ENCODE measurements around the gene ATXN7L1. TPM values are rescaled to one million over a fixed set of nuclear protein-coding genes. Genes with fewer than 3 reads are reported as not detected.

Gene ATXN7L1
- total and polyA plus RNA-seq, 2 of the 13 experiments (the other 11 are each of a cell fraction or from before 2014, with no cell fraction given) = 4.1 to 7.8 TPM

GRCh38 chr7:105649727-105650381 lies 226.5 kb downstream of the ATXN7L1 start:
- in situ Hi-C loops (cut with HindIII; ENCODE audit: extremely low pct_ligation_motif_present, low pct_unique_long_range_greater_than_20kb) = loop anchor here (5.0 kb wide), 1 partner anchor 392 kb away; no protein-coding TSS in a partner anchor
- CTCF ChIA-PET (ENCODE audit: low intra/inter-chr PET ratio, low total read pairs) = no interaction called here
- TF ChIP-seq CBX5 (CRISPR knock-in tag; IDR thresholded peaks at IDR 0.05; ENCODE audit: borderline replicate concordance) (no peak), PCBP2 (optimal IDR thresholded peaks at IDR 0.05; ENCODE audit: low read depth, low read length, poor library complexity, severe bottlenecking) (no peak), JDP2 (CRISPR knock-in tag; IDR thresholded peaks at IDR 0.05; ENCODE audit: borderline replicate concordance) (no peak), ZBTB7B (CRISPR knock-in tag; IDR thresholded peaks at IDR 0.05) (no peak), ZNF512B (CRISPR knock-in tag; IDR thresholded peaks at IDR 0.05; ENCODE audit: borderline replicate concordance) (no peak)
- TF ChIP-seq, protein P1, sequence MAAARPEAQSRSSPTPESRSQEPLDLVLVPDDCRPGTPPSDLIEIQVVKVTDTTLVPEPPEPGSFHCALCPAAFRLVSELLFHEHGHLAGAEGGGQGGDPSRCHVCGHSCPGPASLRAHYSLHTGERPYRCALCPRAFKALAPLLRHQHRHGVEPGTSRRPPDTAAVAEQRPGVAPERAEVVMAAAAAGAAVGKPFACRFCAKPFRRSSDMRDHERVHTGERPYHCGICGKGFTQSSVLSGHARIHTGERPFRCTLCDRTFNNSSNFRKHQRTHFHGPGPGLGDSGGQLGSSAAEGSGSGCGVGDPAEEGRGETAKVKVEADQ (CRISPR knock-in tag; IDR thresholded peaks at IDR 0.05; ENCODE audit: borderline replicate concordance) = no peak
- TF ChIP-seq, protein P2, sequence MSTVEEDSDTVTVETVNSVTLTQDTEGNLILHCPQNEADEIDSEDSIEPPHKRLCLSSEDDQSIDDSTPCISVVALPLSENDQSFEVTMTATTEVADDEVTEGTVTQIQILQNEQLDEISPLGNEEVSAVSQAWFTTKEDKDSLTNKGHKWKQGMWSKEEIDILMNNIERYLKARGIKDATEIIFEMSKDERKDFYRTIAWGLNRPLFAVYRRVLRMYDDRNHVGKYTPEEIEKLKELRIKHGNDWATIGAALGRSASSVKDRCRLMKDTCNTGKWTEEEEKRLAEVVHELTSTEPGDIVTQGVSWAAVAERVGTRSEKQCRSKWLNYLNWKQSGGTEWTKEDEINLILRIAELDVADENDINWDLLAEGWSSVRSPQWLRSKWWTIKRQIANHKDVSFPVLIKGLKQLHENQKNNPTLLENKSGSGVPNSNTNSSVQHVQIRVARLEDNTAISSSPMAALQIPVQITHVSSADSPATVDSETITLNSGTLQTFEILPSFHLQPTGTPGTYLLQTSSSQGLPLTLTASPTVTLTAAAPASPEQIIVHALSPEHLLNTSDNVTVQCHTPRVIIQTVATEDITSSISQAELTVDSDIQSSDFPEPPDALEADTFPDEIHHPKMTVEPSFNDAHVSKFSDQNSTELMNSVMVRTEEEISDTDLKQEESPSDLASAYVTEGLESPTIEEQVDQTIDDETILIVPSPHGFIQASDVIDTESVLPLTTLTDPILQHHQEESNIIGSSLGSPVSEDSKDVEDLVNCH (CRISPR knock-in tag; IDR thresholded peaks at IDR 0.05) = no peak
- TF ChIP-seq, protein P3, sequence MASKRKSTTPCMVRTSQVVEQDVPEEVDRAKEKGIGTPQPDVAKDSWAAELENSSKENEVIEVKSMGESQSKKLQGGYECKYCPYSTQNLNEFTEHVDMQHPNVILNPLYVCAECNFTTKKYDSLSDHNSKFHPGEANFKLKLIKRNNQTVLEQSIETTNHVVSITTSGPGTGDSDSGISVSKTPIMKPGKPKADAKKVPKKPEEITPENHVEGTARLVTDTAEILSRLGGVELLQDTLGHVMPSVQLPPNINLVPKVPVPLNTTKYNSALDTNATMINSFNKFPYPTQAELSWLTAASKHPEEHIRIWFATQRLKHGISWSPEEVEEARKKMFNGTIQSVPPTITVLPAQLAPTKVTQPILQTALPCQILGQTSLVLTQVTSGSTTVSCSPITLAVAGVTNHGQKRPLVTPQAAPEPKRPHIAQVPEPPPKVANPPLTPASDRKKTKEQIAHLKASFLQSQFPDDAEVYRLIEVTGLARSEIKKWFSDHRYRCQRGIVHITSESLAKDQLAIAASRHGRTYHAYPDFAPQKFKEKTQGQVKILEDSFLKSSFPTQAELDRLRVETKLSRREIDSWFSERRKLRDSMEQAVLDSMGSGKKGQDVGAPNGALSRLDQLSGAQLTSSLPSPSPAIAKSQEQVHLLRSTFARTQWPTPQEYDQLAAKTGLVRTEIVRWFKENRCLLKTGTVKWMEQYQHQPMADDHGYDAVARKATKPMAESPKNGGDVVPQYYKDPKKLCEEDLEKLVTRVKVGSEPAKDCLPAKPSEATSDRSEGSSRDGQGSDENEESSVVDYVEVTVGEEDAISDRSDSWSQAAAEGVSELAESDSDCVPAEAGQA (IDR thresholded peaks at IDR 0.05; ENCODE audit: low read depth) = no peak
- TF ChIP-seq, protein P3 (CRISPR knock-in tag; IDR thresholded peaks at IDR 0.05; ENCODE audit: borderline replicate concordance) = no peak

More at GRCh38 chr7:105649727-105650381, 226.5 kb downstream of the ATXN7L1 start:
- Histone ChIP-seq H3K4me3 (replicated peaks in 1 of 3; ENCODE audit: insufficient read depth in 1 of 3, low read depth in 2 of 3, low read length in 3 of 3) (no peak overlapping the region), H3K27me3 (ENCODE audit: control insufficient read depth in 1 of 2, insufficient read depth in 2 of 2, low read length in 2 of 2) (no peaks in the 10 kb centered on the region), H3K4me1 (ENCODE audit: insufficient read depth, low read length) (peaks cover 46% of the 10 kb centered on the region), H3K4me2 (ENCODE audit: low read depth, low read length) (no peak overlapping the region), H3K79me2 (ENCODE audit: insufficient read depth, low read length) (no peaks in the 10 kb centered on the region), H2AFZ (ENCODE audit: low read length) (no peak overlapping the region), H3K9me3 (ENCODE audit: low read length) (no peaks in the 10 kb centered on the region), H3K9ac (ENCODE audit: insufficient read depth, low read depth, low read length) (no peak overlapping the region), H3K36me3 (replicated peaks in 1 of 2; ENCODE audit: control insufficient read depth in 1 of 2, insufficient read depth in 2 of 2, low read length in 2 of 2) (no peaks in the 10 kb centered on the region), H3K27ac (ENCODE audit: extremely low read length, insufficient read depth, low read length) (no peak overlapping the region), H4K20me1 (ENCODE audit: insufficient read depth, low read length) (no peaks in the 10 kb centered on the region)
- POLR2A ChIA-PET = no interaction called here
- BruUV-seq (replicated peaks) = no TSS peak
- intact Hi-C loops (cut with micrococcal nuclease; ENCODE audit: unreplicated experiment) = loop anchor here (10.0 kb wide), 1 partner anchor 515 kb away; no protein-coding TSS in a partner anchor
- DNase-seq (ENCODE audit: low spot score) (no peak), FAIRE-seq (no peak), ATAC-seq (no peak)
- 85% methylated on average over 4 of the region's 4 CpGs for WGBS (ENCODE audit: low lambda C conversion rate)
